NAMALWA (cell line): ENCODE data around the gene ST3GAL2.
A peak's percentile ranks its signal among the peaks of the same experiment; 100 is the strongest.
"Not testable (repeated sequence)": the region's sequence is repeated elsewhere in the genome, so short reads cannot be mapped to it uniquely, and the experiment has no call there.

Source experiments
- DNase-seq: peaks from one replicate; pipeline ENCODE4 v3.0.0-alpha.2; 2015; ENCODE audit warnings: low spot score

The ST3GAL2 gene

GRCh38 chr16:70467608-70468007 lies 28.7 kb upstream of the ST3GAL2 start:
- DNase-seq, result no peak

GRCh38 chr16:70467113-70467512 lies 28.2 kb upstream of the ST3GAL2 start:
- no peak for DNase-seq

- no peak for DNase-seq
Measured at GRCh38 chr16:70466805-70467076, 27.8 kb upstream of the ST3GAL2 start.

GRCh38 chr16:70465999-70466804 lies 27.3 kb upstream of the ST3GAL2 start:
- DNase-seq, result no peak

GRCh38 chr16:70463235-70463634 lies 24.3 kb upstream of the ST3GAL2 start:
- no peak for DNase-seq

- DNase-seq, result no peak
Measured at GRCh38 chr16:70460737-70461261, 21.9 kb upstream of the ST3GAL2 start.

GRCh38 chr16:70457446-70458166 lies 18.7 kb upstream of the ST3GAL2 start:
- DNase-seq, result no peak

- DNase-seq, result no peak
Measured at GRCh38 chr16:70455910-70456309, 17.0 kb upstream of the ST3GAL2 start.

- peak; percentile 78 for DNase-seq
Measured at GRCh38 chr16:70454222-70455034, 15.5 kb upstream of the ST3GAL2 start, which contains the start of gene FCSK. Gene FCSK, plus strand, starts transcription at chr16:70454595. Its CDS starts 8,596 bp downstream, at chr16:70463191.

GRCh38 chr16:70453892-70454221 lies 15.0 kb upstream of the ST3GAL2 start:
- DNase-seq, result peak; percentile 30

- no peak for DNase-seq
Measured at GRCh38 chr16:70453117-70453891, 14.4 kb upstream of the ST3GAL2 start.

- DNase-seq, result not testable (repeated sequence)
Measured at GRCh38 chr16:70451004-70451340, 12.1 kb upstream of the ST3GAL2 start.

- not testable (repeated sequence) for DNase-seq
Measured at GRCh38 chr16:70450142-70451003, 11.5 kb upstream of the ST3GAL2 start.

GRCh38 chr16:70448075-70448474 lies 9.2 kb upstream of the ST3GAL2 start:
- no peak for DNase-seq

- no peak for DNase-seq
Measured at GRCh38 chr16:70444249-70445063, 5.6 kb upstream of the ST3GAL2 start.

- DNase-seq, result no peak
Measured at GRCh38 chr16:70442344-70442743, 3.4 kb upstream of the ST3GAL2 start.

- DNase-seq, result no peak
Measured at GRCh38 chr16:70441406-70441990, 2.6 kb upstream of the ST3GAL2 start.

- DNase-seq, result no peak
Measured at GRCh38 chr16:70440009-70440692, 1.3 kb upstream of the ST3GAL2 start.

- DNase-seq, result no peak
Measured at GRCh38 chr16:70438585-70438968, 323 bp downstream of the ST3GAL2 start.
